Esophagus mucosa (tissue), 1 donor: Measurements from ENCODE around the gene CCNYL1. TPM values are rescaled to one million over a fixed set of nuclear protein-coding genes. Genes with fewer than 3 reads are reported as not detected.
"Not testable (repeated sequence)": the region's sequence is repeated elsewhere in the genome, so short reads cannot be mapped to it uniquely, and the experiment has no call there.

ENCODE experiments used
- ATAC-seq: fragments of 200-7000 bp; cut with Tn5 transposase; one replicate; pipeline ENCODE4 v1.9.1; 2020
- total RNA-seq: library from RNA; stranded (reverse); gene quantifications from one replicate; pipeline ENCODE4 v1.2.4, GENCODE V29; 2023
- donor health status: DM: yes; HTN: yes; CAD: no.

CCNYL1 gene
- total RNA-seq, 1 donor from 2014 or later = 19.0 TPM

DNA sequence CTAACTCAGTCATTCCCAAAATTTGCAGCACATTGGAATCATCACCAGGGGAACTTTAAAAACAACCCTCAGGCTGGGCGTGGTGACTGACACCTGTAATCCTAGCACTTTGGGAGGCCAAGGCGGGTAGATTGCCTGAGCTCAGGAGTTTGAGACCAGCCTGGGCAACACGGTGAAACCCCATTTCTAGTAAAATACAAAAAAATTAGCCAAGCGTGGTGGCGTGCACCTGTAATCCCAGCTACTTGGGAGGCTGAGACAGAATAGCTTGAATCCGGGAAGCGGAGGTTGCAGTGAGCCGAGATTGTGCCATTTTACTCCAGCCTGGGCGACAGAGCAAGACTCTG is 24.0 kb downstream of the CCNYL1 start:
- not testable (repeated sequence) for ATAC-seq

DNA sequence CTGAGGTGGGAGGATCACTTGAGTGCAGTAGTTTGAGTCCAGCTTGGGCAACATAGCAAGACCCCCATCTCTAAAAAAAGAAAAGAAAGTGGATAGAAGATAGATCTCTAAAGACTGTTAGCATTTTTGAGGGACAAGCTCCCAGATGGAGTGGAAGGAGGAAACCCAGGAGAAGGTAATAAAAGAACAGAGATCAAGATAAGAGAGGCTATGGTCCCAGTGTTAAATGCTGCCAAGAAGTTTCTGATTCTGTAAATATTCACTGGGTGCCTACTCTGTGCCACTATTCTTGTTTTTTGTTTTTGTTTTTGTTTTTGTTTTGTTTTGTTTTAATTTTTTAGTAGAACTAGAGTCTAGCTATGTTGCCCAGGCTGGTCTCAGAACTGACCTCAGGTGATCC is 32.1 kb downstream of the CCNYL1 start:
- no peak for ATAC-seq

DNA sequence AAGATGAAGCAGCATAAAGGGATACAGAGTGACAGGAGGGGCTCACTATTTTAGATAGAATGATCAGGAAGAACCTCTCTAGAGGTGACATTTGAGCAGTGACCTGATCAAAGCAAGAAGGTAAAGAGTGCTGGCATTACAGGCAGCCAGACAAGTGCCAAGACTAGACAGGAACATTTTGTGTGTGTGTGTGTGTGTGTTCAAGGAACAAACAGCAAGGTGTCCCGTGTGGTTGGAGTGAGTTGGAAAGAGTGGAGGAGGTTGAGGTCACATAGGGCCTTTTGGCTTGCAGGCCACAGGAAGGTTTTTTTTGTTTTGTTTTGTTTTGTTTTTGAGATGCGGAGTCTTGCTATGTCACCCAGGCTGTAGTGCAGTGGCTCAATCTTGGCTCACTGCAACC is 32.6 kb downstream of the CCNYL1 start:
- no peak for ATAC-seq

DNA sequence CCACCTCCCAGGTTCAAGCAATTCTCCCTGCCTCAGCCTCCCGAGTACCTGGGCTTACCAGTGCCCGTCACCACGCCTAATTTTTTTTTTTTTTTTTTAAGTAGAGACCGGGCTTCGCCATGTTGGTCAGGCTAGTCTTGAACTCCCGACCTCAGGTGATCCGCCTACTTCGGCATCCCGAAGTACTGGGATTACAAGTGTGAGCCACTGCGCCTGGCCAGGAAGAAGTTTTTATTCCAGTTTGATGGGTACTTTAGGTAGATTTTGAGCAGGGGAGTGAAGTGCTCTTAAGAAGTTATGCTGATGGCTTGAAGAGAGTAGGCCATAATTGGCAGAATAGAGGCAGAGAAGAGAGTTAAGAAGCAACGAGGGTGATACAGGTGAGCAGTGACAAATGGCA is 33.0 kb downstream of the CCNYL1 start:
- ATAC-seq = no peak

DNA sequence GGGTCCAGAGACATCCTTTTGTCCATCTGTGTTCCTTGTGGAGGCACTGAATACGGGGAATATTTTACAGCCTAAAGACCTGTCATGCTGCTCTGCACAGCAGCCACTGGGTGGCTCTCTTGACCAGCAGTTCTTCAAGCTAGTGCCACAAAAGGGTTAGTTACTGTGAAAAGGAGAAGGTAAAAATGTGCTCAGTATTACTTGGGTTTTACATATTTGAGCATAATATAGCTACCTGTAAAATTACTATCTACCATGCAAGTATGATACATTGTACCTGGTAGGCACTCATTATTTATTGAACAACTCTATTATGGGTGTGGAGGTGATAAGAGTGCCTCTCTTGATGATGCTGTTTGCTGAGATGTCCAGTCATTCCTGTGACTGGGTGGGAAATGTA is 34.7 kb downstream of the CCNYL1 start:
- peak; percentile 84 for ATAC-seq

DNA sequence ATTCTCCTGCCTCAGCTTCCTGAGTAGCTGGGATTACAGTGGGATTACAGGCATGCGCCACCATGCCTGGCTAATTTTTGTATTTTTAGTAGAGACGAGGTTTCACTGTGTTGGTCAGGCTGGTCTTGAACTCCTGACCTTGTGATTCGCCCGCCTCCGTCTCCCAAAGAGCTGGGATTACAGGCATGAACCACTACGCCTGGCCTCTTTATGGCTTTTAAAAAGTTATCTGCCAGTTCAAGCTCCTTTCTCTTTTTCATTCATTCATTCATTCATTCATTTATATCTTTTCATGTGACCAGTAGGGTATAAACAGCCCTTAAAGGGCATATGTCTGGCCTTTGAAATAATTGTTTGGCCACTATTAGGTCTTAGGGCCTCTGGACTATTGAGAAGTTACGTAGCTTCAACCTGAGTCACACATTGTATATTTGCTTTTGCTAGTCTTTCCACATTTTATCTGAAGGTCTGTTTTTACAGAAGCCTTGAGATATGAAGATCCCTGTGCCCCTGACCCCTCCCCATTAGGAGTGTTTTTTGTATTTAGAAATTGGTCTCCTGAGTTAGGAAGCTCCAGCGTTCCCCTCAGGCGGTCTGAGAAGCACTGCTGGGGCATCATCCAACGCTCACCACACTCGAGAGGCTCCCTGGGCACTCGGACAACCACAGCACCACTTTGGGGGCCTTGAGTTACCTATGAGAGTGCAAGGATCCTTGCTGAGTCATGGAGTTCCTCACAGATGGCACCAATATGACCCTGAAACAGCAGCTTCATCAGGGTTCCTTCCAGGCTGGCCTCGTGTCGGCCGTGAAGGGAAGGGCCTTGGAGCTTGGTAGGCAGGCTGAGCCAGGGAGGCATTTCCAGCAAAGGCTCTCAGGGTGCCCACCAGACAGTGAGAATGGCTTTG is 36.5 kb downstream of the CCNYL1 start:
- no peak for ATAC-seq

DNA sequence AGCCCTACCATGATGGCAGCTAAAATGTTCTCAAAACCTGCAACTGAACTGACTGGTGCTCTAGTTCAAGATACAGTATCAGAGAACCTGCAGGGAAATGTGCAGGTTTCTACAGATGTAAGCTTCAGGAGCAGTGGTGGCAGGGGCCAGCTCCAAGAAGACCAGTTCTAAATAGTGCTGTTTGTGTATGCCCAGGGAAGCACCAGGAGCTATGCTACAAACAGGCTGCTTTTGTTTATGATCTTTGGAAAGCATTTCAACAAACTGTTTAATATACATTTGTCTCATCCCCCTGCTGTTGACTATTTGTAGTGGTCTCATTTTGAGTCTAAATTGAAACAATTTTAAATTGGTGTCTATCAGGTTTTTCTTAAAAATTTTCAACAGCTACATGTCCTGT is 37.6 kb downstream of the CCNYL1 start:
- no peak for ATAC-seq

DNA sequence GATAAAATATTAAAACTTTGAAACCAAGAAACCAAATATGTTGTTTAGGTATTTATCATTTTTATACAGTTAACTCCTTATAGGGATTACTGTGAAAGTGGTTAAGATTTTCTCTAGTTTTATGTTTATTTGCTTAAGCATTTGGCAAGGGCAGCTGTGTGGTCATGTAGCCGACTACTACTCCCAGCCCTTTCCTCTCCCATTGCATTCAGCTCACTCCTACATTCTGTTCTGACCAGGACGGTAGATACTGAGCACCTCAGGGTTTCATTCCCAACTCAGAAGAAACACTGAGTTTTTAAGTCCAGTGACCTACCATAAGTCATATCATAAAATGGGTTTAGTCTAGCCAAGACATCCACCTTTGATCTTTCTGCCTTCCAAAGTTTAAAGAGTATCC is 38.4 kb downstream of the CCNYL1 start:
- ATAC-seq = no peak

DNA sequence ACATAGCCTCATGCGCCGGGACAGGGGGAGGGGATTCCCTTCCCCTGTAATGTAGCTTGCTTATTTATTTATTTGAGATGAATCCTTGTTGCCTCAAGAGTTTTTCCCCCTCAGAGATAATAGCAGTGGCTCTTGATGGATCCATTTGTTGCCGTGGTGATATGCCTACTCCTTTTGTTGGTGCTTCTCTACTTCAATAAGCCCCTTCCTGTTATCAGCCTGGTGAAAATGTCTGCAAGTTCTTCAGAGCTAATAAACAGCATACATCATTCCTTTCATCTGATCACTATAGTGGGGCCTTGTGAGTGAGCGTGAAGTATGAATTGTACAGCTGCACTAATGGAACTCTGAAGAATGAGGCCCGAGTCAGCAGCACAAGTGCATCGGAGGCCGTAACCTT is 38.9 kb downstream of the CCNYL1 start:
- no peak for ATAC-seq

DNA sequence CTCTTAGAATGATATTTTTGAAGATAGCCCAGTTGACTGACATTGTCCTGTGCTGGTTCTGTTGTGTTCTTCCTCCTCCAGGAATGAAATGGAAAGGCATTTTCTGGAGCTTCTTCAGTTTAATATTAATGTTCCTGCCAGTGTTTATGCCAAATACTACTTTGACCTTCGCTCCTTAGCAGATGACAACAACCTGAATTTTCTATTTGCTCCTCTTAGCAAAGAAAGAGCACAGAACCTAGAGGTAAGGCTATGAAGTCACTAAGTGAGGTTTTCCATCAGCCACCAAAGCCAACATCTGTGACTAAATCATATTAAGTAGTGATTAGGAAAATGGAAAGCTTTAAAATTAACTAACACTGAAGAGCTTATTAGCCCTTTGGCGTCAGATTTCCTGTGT is 39.4 kb downstream of the CCNYL1 start:
- no peak for ATAC-seq

DNA sequence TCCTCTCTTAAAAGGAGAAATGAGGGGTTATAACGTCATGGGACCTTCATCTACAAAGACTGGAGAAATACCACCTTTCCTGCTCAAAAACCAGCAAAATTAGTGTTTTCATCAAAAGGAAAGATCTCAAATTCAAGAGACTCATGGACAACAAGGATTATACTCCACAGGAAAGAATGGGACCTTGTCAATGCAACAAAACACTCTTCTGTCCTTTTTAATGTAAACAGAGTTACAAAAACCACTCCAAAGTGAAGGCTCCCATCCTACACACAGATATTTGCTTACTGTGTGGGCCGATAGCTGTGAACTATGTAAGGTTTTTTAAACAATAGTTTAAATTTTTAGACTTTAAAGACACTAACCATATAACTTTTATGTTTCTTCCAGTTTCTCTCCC is 42.2 kb downstream of the CCNYL1 start:
- ATAC-seq = not testable (repeated sequence)

DNA sequence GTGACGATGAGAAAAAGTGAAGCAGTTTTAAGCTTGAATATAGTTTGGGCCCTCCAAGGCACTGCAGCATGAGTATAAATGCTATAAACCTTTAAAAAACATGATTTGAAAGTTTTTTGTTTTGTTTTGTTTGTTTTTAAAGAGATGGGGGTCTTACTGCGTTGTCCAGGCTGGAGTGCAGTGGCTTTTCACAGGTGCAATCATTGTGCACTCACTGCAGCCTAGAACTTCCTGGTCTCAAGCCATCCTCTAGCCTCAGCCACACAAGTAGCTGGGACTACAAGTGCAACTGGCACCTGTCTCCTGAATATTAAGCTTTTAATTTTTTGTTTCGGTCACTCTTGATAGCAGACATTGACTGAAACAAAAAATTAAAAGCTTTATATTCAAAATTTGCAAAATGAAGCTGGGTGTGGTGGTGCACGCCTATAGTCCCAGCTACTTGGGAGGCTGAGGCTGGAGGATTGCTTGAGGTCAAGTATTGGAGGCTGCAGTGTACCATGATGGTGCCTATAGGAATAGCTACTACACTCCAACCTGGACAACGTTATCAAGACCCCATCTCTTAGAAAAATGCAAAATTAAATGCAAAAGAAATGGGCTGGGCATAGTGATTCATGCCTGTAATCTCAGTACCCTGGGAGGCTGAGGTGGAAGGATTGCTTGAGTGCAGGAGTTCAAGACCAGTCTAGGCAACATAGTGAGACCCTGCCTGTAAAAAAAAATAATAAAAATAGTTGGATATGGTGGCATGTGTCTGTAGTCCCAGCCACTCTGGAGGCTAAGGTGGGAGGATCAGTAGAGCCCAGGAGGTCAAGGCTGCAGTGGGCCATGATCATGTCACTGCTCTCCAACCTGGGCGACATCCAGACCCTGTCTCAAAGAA is 43.3 kb downstream of the CCNYL1 start:
- ATAC-seq = no peak

DNA sequence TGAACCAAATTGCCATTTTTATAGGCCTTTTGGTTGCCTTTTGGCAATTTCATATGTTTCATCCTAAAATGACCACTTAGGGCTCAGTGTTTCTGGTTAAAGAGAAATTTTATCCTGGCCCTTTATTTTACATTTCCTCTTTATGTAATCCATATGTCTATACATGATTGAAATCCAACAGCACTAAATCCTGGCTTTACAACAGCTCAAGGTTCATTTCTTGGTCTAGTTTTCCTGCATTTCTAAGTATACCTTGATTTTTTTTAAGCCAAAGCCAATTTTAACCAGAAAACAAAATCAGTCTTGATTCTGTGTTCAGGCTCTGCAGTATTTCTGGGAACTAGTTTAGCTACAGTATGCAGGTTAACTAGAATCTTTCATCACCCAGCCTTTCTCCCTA is 46.6 kb downstream of the CCNYL1 start:
- ATAC-seq = no peak

DNA sequence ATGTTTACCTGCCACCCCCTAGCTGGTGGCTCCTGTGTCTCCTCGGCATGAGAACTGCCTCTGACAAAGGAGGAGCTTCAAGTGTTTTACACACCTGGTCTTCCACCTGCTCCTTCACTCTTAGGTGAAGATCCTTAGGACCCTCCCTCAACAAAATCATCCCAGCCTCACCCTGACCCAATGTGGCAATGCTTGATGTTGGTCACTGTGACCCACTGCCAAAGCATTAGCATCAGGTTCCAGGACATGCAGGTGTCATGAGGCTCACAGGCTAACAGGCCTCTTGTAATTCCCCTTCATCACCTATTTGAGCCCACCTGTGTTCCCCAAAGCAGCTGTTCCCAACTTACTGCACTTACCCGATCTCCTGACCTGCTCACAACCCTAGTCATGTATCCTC is 48.5 kb downstream of the CCNYL1 start:
- no peak for ATAC-seq

DNA sequence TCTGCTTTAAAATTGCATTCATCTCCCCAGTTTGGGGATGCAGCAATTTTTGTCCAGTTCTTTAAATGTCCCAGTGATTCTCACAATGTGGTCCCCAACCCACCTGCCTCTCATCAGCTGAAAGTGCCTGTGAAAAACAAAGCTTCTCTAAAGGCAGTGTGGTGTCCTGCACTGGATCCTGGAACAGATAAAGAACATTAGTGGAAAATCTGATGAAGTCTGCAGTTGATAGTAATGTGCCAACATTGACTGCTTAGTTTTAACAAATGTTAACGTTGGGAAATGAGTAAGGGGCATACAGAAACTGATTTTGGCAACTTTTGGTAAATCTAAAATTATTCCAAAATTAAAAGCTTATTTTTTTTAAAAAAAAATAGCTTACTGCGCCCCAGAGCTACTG is 49.0 kb downstream of the CCNYL1 start:
- ATAC-seq = no peak

DNA sequence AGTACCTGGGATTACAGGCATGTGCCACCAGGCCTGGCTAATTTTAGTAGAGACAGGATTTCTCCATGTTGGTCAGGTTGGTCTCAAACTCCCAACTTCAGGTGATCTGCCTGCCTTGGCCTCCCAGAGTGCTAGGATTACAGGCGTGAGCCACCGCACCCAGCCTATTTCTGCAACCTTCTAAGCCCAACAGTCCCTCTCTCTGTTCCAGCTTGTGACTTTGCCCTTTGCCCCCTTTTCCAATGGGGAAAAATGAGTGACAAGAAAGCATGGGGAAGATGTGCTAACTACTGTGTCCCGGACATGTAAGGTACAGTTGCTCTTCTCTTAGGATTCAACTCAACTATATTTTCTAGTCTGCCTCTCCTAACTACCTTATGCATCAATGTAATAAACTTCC is 50.0 kb downstream of the CCNYL1 start:
- ATAC-seq = not testable (repeated sequence)

DNA sequence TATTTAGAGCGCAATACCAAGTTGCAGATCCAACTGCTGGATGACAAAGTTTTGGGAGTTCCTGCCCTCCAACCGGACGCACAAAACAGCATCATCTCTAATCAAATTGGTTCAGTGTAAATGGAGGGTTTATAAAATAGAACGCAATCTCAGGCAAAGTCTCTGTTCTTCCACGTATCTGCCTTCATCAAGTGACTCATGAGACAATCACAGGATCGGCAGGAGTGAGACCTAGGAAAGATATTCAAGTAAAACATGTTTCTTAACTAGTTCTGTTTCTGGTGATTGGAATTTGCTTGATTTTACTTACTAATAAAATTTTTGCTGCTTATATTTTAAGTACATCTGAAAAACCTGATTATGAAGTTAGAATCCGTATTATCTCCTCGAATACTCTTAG is 50.7 kb downstream of the CCNYL1 start:
- ATAC-seq = no peak

DNA sequence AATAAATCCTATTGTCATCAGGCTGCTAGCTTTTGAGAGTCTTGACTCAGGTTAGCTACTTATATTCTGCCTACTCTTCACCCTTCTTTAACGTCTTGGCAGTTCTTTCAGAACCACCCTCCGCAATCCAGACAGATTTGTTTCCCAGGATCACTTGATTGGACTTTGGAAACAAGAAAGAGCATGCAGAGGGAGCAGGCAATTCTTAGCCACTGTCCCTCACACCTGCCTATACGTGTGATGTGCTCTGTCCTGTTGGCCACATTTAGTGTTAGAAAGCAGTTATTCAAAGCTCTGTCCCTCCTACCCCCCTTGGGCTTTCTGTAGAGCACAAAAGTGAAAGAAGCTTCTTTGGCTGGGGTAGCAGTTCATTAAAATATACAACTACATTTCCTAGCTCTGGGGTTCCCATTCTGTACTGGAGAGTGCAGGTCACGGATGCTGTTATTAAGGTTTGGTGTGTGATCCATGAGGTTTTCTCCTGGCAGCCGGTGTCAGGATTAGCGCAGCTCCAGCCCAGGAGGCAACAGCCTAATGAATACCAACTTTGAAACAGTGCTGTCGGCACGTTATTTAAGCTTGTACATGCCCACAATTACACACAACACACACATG is 52.0 kb downstream of the CCNYL1 start:
- ATAC-seq = no peak

DNA sequence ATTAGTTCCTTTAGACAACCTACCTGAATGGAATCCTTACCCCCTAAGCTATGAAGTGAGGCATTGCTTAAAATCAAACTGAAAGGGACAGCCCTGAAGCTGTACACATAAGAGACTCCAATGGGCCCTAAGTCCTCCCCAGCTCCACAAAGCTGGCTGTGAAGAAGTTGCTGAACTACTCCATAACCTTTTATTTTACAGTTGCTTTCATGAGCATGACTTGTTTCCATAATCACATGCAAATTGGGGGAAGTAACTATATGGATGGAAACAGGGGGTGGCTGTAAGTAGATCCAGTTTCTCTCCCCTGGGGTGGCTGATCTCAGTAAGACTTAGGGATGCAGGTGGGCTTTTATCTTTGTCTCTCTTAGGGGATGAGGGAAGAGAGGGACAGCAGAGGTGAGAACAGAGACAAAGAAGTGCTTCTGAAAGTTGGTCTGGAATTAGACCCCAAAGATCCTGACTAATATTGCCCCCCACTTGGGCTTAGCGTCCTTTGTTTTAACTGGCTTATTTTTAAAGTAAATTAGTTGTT is 52.7 kb downstream of the CCNYL1 start:
- ATAC-seq = no peak

DNA sequence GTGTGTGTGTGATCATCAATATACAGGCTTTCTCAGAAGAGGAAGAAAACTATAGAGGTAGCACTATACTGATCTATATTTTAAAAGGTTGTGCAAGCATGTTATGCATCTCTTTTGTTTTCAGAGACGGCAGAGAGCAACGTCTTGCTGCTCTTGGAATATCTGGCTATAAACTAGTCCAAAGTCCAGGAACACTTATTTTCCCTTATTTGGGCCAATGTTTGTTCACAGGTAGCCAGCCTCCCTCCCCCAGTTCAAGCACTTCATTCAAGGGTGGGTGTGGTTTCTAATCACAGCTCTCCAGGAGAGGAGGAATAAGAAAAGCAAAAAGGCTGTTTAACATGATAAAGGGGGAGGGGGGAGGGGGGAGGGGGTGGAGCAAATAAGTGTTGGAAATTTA is 54.1 kb downstream of the CCNYL1 start:
- no peak for ATAC-seq

DNA sequence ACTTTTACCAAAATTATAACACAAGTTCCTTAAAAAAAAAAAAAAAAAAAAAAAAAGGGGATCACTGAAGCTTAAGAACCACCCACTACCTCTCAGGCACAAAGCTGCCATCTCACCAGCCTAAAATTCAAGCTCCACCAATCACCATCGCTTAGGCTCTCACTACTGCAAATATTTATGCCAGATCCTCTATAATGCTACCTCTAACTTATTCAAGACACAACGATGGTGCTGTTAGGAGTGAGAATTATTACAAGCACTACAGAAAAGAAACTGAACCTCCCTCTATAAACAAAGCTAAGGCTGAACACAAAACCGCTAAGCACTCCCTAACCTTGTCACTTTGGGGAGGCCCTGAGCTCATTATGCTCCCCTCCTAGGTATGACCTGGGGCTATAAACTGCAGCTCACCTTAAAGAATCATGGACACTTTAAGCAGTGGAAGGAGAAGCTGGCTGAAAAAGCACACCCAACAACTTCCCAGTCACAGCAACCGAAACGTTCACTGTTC is 54.7 kb downstream of the CCNYL1 start:
- ATAC-seq = no peak

DNA sequence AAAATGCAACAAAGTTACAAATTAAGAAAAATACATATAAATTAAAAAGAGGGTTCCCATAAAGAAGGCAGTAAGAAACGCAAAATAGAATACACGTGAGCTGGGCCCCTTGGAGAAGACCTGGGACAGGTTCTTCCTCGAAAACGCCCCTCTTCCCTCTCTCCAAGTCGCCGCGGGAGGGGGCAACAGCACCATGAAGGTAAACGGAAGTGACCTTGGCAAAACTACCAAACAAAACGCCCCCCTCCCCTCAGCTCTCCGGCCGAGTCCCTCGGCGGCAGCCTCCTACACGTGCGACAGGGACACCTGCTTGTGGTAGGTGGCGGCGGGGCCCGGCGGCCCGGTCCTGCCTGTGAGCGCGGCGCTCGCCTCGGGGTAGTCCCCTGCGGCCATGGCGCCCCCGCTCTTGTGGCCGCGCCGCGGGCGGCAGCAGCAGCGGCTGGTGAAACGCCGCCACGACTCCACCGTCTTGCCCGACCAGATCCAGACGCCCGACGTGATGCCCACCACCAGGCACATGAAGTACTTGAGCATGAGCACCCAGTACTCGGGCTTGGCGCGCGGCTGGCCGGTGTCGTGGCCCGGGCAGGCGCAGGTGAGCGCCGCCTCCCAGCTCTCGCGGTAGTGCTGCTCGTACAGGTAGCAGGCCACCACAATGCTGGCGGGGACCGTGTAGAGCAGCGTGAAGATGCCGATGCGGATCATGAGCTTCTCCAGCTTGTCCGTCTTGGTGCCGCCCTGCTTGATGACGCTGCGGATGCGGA is 55.4 kb downstream of the CCNYL1 start:
- ATAC-seq = no peak
